Measurements from ENCODE around the gene GAD1.

GAD1 gene

DNA sequence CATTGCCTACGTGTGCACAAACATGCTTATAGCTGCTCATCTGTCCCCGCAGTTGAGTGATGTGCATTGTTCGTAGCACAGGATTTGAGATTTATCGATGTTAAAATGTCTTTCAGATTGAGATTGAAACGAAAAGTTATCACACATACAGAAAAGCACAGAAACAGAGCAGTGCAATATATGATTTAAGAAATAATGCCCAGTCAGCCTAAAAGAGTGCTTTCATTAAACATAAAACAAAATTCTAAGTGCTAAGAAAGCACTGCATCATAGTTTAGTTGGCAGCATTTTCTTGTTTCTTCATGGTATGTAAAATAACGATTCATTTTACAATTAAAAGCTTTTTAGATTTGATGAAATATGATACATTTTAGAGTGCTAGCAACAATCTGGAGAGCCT lies 80.4 kb downstream of the GAD1 start:
- DNase-seq = no peak

DNA sequence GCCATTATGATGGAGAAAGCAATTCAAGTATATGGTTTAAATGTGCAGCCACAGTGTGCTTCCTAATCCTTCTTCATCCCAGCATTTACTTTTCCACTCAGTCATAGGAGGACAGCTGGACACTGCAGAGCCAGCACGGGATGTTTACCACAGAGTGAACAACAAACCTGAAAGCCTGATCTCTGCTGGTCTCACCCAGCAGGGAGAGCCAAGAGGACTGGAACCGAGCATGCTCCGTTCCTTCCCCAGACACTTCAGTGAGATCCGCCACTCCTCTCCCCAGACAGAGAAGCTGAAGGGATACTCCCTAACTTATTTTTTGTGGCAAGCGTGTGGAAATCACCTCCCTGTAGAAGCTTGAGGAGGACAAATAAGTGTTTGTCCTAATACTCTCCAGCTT lies 89.2 kb downstream of the GAD1 start:
- DNase-seq = no peak

Data from femur (tissue), 1 donor.